GM12878 (cell line): ENCODE data around the gene ATP2C2. TPM values are rescaled to one million over a fixed set of nuclear protein-coding genes. Genes with fewer than 3 reads are reported as not detected.

Experiments
- ATAC-seq: fragments of 200-7000 bp; cut with Tn5 transposase; 3 replicates; pipeline ENCODE4 v1.9.1; 2020; ENCODE audit warnings: mild to moderate bottlenecking, moderate library complexity
- BruUV-seq: library from RNA; stranded (reverse); fragments of 400-500 nt; replicated peaks from 2 replicates; lab custom pipeline; 2021; lab: Mats Ljungman, UMichigan
- CTCF ChIA-PET: fragments of 300-600 bp; sonication (Branson Sonifier 250); formaldehyde crosslinking; extraction: SDS; loops from one replicate; lab custom pipeline; 2021; ENCODE audit warnings: inconsistent platforms; lab: Yijun Ruan, JAX
- POLR2A ChIA-PET: fragments of 350-600 bp; formaldehyde crosslinking; extraction: SDS; loops from one replicate; lab custom pipeline; 2021; ENCODE audit warnings: inconsistent platforms; lab: Charles Lee
- RAD21 ChIA-PET: fragments of 300-600 bp; sonication (Branson Sonifier 250); formaldehyde crosslinking; loops from one replicate; lab custom pipeline; 2023; ENCODE audit warnings: antibody characterized with exemption; ENCODE audit not compliant: unreplicated experiment; lab: Charles Lee
- SMC1A ChIA-PET: fragments of 300-600 bp; sonication (Branson Sonifier 250); formaldehyde crosslinking; loops from one replicate; lab custom pipeline; 2023; ENCODE audit not compliant: unreplicated experiment, uncharacterized antibody; lab: Charles Lee
- DNase-seq: peaks from one replicate; pipeline ENCODE4 v3.0.0-alpha.2; 2011; ENCODE audit warnings: low read depth, low spot score
- FAIRE-seq: peaks from 3 replicates; lab custom pipeline; 2011; peaks lifted over from hg19 to GRCh38; lab: Jason Lieb, UNC
- H2AFZ ChIP-seq: 2 replicates; pipeline ENCODE4 v1.6.0; 2011; ENCODE audit warnings: low read depth, low read length, control low read depth; ENCODE audit not compliant: control insufficient read depth
- H3K27ac ChIP-seq: 2 replicates; pipeline ENCODE4 v1.5.1; 2011; ENCODE audit warnings: control low read depth; ENCODE audit not compliant: control insufficient read depth, insufficient read depth
- H3K27me3 ChIP-seq, 2 experiments: replicated peaks in 1 of 2; 2 replicates each; pipeline versions ENCODE4 v1.6.0 to v1.6.1; 2011; ENCODE audit warnings: low read length in 1 of 2; ENCODE audit not compliant: control insufficient read depth in 2 of 2, insufficient read depth in 2 of 2
- H3K36me3 ChIP-seq, 2 experiments: 2 replicates each; pipeline ENCODE4 v1.5.1; 2011; ENCODE audit warnings: low read length in 1 of 2; ENCODE audit not compliant: control insufficient read depth in 2 of 2, insufficient read depth in 2 of 2
- H3K4me1 ChIP-seq: 2 replicates; pipeline ENCODE4 v1.6.1; 2011; ENCODE audit warnings: mild to moderate bottlenecking, low read length, moderate library complexity, mixed read lengths; ENCODE audit not compliant: control insufficient read depth, insufficient read depth
- H3K4me2 ChIP-seq: 2 replicates; pipeline ENCODE4 v1.6.0; 2011; ENCODE audit warnings: control low read depth; ENCODE audit not compliant: control insufficient read depth, insufficient read depth
- H3K4me3 ChIP-seq: fragments of 200-600 bp; sonication (generic); 2 replicates; pipeline ENCODE4 v1.5.1; 2016
- H3K79me2 ChIP-seq: 2 replicates; pipeline ENCODE4 v1.6.0; 2011; ENCODE audit warnings: low read length; ENCODE audit not compliant: control insufficient read depth, insufficient read depth
- H3K9ac ChIP-seq: 2 replicates; pipeline ENCODE4 v1.8.0; 2011; ENCODE audit warnings: low read length, control low read depth, mixed read lengths; ENCODE audit not compliant: control insufficient read depth, insufficient read depth
- H3K9me3 ChIP-seq: replicated peaks from 3 replicates; pipeline ENCODE4 v1.5.1; 2011; ENCODE audit warnings: mild to moderate bottlenecking, low read length; ENCODE audit not compliant: control insufficient read depth, insufficient read depth
- H4K20me1 ChIP-seq: 2 replicates; pipeline ENCODE4 v1.6.0; 2011; ENCODE audit not compliant: control insufficient read depth, insufficient read depth
- NKRF ChIP-seq: fragments of 450-650 bp; conservative IDR thresholded peaks from 2 replicates; pipeline ENCODE4 v1.6.1; 2017; ENCODE audit warnings: mild to moderate bottlenecking, moderate library complexity
- PAX8 ChIP-seq: fragments of 450-650 bp; IDR thresholded peaks from 2 replicates; pipeline ENCODE4 v1.6.1; 2017; ENCODE audit warnings: mild to moderate bottlenecking, moderate library complexity
- RELA ChIP-seq: fragments of 450-650 bp; IDR thresholded peaks from 2 replicates; pipeline ENCODE4 v1.8.0; 2014; ENCODE audit warnings: borderline replicate concordance; ENCODE audit not compliant: partially characterized antibody
- REST ChIP-seq: IDR thresholded peaks from 2 replicates; pipeline ENCODE4 v1.6.1; 2012; ENCODE audit warnings: mild to moderate bottlenecking, low read depth, low read length
- SUPT20H ChIP-seq: IDR thresholded peaks from 2 replicates; pipeline ENCODE4 v1.6.1; 2011; ENCODE audit warnings: low read depth, mild to moderate bottlenecking, low read length, moderate library complexity, borderline replicate concordance; ENCODE audit not compliant: control insufficient read depth
- ZZZ3 ChIP-seq: IDR thresholded peaks from 2 replicates; pipeline ENCODE4 v1.6.1; 2011; ENCODE audit warnings: low read depth; ENCODE audit not compliant: control insufficient read depth, insufficient read length
- WGBS: methylation state at CpG from one replicate; pipeline ENCODE4 v1.1.6; 2016; ENCODE audit warnings: low lambda C conversion rate; ENCODE audit not compliant: insufficient replicate concordance, insufficient coverage; ENCODE audit errors: missing lambda C conversion rate; 5-methylcytosine and 5-hydroxymethylcytosine counted together
- in situ Hi-C: fragments of 300-500 bp; cut with MboI; formaldehyde crosslinking; loops from 9 replicates; pipeline ENCODE4 v1.14.3; 2018; ENCODE audit warnings: mixed read lengths
- intact Hi-C: fragments of 100-400 bp; cut with micrococcal nuclease; formaldehyde crosslinking; loops from one replicate; pipeline ENCODE4 v1.14.2; 2022; ENCODE audit not compliant: unreplicated experiment
- polyA plus RNA-seq, 11 experiments: library from polyadenylated mRNA; depleted of rRNA in 4 of 11; unstranded in 6 of 11; stranded (reverse) in 5 of 11; fragments of >200 nt; fragmentation: Nextera tagmentation in 4 of 11; fragmentation: Illumina TruSeq in 1 of 11; extraction: Ambion mirVana in 4 of 11; extraction: Trizol in 1 of 11; gene quantifications; 1 replicate in 1 of 11; 2 replicates in 10 of 11; pipeline versions ENCODE4 v1.2.1 to v1.2.3, GENCODE V29; 2011 to 2016; ENCODE audit warnings: inconsistent platforms in 2 of 11, missing spikeins in 2 of 11, low read depth in 1 of 11
- total RNA-seq, 4 experiments: library from RNA; depleted of rRNA in 3 of 4; stranded (reverse); fragments of >200 nt in 3 of 4; fragmentation: Illumina TruSeq in 1 of 4; extraction: Trizol in 1 of 4; gene quantifications; 2 replicates each; pipeline versions ENCODE4 v1.2.1 to v1.2.3, GENCODE V29; 2013 to 2021
- TF ChIP-seq, protein P1 (sequence below): fragments of 450-650 bp; IDR thresholded peaks from 2 replicates; pipeline ENCODE4 v1.6.1; 2014; ENCODE audit warnings: mild to moderate bottlenecking
- TF ChIP-seq, protein P2 (sequence below): fragments of 450-650 bp; IDR thresholded peaks from 2 replicates; pipeline ENCODE4 v1.6.1; 2017; ENCODE audit warnings: antibody characterized with exemption, mild to moderate bottlenecking, moderate library complexity
- TF ChIP-seq, protein P3 (sequence below): fragments of 450-650 bp; IDR thresholded peaks from 2 replicates; pipeline ENCODE4 v1.6.1; 2017; ENCODE audit warnings: mild to moderate bottlenecking

The ATP2C2 gene
- total and polyA plus RNA-seq, 10 of the 15 experiments (the other 5 are each of a cell fraction or from before 2014, with no cell fraction given): 0.05 to 0.19 TPM; not detected in 8

DNA sequence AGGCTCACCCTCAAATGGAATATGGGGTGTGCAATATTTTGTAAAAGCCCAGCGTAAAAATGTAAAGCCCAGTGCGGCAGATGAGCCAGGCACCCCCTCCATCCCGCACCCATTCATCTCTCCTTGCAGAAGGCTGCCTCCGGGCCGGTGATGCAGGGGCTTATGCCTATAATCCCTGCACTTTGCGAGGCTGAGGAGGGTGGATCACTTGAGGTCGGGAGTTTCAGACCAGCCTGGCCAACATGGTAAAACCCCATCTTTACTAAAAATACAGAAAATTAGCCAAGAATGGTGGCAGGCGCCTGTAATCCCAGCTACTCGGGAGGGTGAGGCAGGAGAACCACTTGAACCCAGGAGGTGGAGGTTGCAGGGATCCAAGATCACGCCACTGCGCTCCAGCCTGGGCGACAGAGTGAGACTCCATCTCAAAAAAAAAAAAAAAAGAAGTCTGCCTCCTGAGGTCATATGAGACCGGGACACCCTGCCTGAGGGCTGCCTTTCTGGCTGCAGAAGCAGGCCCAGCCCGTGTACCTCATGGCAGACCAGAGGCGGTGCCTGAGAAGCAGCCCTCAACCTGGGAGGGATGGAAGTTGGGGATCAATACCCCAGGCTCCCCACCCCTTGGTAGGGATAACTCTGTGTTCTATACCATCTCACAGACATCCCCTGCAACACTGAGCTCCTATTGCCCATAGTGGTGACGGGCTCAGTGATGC is 17.5 kb upstream of the ATP2C2 start:
- H4K20me1 ChIP-seq: no peaks in the 10 kb centered on the region
- RAD21 ChIA-PET: no interaction called here
- POLR2A ChIA-PET: no interaction called here
- BruUV-seq: no TSS peak
- H3K27ac ChIP-seq: no peak overlapping the region
- FAIRE-seq (no peak), ATAC-seq (no peak), DNase-seq (no peak)
- no peaks in the 10 kb centered on the region; a peak in 1 of 4 replicates for H3K27me3 ChIP-seq
- no peak overlapping the region for H2AFZ ChIP-seq
- H3K4me3 ChIP-seq: no peak overlapping the region
- H3K4me1 ChIP-seq: no peaks in the 10 kb centered on the region
- CTCF ChIA-PET: no interaction called here
- no peak overlapping the region for H3K4me2 ChIP-seq
- in situ Hi-C loops: no loop called here
- WGBS: 36% methylated on average over 13 of the region's 16 CpGs
- no peaks in the 10 kb centered on the region for H3K9me3 ChIP-seq
- SMC1A ChIA-PET: no interaction called here
- no peak overlapping the region for H3K9ac ChIP-seq
- intact Hi-C loops: no loop called here
- no peaks in the 10 kb centered on the region for H3K36me3 ChIP-seq
- H3K79me2 ChIP-seq: no peaks in the 10 kb centered on the region
- TF ChIP-seq ZZZ3: no peak
- TF ChIP-seq, protein P1, sequence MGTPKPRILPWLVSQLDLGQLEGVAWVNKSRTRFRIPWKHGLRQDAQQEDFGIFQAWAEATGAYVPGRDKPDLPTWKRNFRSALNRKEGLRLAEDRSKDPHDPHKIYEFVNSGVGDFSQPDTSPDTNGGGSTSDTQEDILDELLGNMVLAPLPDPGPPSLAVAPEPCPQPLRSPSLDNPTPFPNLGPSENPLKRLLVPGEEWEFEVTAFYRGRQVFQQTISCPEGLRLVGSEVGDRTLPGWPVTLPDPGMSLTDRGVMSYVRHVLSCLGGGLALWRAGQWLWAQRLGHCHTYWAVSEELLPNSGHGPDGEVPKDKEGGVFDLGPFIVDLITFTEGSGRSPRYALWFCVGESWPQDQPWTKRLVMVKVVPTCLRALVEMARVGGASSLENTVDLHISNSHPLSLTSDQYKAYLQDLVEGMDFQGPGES: no peak
- no peak for TF ChIP-seq SUPT20H
- no peak for TF ChIP-seq RELA
- TF ChIP-seq PAX8: no peak
- TF ChIP-seq, protein P2, sequence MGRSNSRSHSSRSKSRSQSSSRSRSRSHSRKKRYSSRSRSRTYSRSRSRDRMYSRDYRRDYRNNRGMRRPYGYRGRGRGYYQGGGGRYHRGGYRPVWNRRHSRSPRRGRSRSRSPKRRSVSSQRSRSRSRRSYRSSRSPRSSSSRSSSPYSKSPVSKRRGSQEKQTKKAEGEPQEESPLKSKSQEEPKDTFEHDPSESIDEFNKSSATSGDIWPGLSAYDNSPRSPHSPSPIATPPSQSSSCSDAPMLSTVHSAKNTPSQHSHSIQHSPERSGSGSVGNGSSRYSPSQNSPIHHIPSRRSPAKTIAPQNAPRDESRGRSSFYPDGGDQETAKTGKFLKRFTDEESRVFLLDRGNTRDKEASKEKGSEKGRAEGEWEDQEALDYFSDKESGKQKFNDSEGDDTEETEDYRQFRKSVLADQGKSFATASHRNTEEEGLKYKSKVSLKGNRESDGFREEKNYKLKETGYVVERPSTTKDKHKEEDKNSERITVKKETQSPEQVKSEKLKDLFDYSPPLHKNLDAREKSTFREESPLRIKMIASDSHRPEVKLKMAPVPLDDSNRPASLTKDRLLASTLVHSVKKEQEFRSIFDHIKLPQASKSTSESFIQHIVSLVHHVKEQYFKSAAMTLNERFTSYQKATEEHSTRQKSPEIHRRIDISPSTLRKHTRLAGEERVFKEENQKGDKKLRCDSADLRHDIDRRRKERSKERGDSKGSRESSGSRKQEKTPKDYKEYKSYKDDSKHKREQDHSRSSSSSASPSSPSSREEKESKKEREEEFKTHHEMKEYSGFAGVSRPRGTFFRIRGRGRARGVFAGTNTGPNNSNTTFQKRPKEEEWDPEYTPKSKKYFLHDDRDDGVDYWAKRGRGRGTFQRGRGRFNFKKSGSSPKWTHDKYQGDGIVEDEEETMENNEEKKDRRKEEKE: no peak
- TF ChIP-seq, protein P3, sequence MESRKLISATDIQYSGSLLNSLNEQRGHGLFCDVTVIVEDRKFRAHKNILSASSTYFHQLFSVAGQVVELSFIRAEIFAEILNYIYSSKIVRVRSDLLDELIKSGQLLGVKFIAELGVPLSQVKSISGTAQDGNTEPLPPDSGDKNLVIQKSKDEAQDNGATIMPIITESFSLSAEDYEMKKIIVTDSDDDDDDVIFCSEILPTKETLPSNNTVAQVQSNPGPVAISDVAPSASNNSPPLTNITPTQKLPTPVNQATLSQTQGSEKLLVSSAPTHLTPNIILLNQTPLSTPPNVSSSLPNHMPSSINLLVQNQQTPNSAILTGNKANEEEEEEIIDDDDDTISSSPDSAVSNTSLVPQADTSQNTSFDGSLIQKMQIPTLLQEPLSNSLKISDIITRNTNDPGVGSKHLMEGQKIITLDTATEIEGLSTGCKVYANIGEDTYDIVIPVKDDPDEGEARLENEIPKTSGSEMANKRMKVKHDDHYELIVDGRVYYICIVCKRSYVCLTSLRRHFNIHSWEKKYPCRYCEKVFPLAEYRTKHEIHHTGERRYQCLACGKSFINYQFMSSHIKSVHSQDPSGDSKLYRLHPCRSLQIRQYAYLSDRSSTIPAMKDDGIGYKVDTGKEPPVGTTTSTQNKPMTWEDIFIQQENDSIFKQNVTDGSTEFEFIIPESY: no peak
- TF ChIP-seq NKRF: no peak
- no peak for TF ChIP-seq REST
